COLO668 (cell line): Measurements from ENCODE around the gene HTRA3.

ENCODE experiments used
- DNase-seq: peaks from one replicate; lab custom pipeline; 2025; ENCODE audit not compliant: unreplicated experiment; lab: John Stamatoyannopoulos, UW

The HTRA3 gene

DNA sequence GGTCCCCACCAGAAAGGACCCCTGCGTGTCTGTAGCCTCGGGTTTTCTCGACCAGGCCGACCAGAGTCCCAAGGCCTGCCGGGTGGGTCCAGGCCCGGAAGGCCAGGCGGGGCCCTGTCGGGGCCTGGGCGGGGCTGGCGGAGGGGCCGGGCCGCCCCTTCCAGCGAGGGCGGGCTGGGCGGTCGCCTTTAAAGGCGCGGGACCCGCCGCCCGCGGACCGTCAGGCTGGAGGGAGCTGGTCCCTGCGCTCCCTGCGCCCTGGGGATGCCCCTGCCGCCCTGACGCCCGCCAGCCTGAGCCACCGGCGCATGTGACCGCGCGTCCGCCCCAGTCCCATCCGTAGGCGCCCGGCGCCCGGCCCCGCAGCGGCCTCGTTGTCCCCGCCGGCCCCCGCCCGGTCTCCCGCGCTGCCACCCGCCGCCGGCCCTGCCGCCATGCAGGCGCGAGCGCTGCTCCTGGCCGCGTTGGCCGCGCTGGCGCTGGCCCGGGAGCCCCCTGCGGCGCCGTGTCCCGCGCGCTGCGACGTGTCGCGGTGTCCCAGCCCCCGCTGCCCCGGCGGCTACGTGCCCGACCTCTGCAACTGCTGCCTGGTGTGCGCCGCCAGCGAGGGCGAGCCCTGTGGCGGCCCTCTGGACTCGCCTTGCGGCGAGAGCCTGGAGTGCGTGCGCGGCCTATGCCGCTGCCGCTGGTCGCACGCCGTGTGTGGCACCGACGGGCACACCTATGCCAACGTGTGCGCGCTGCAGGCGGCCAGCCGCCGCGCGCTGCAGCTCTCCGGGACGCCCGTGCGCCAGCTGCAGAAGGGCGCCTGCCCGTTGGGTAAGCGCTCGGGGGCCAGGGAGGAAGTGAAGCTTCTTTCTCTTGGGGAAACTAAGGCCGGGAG is at the start of gene HTRA3:
Gene HTRA3 (plus strand): TSS at position 220 of the 883 bp plus-strand sequence. CDS start 215 bp downstream, at position 435.
- no peak for DNase-seq

- DNase-seq: no peak
Observed at GRCh38 chr4:8220661-8221450, 48.7 kb upstream of the HTRA3 start.

- DNase-seq: no peak
Observed at GRCh38 chr4:8221476-8221875, 48.1 kb upstream of the HTRA3 start.

- DNase-seq: no peak
Observed at GRCh38 chr4:8221985-8222384, 47.6 kb upstream of the HTRA3 start.

DNA sequence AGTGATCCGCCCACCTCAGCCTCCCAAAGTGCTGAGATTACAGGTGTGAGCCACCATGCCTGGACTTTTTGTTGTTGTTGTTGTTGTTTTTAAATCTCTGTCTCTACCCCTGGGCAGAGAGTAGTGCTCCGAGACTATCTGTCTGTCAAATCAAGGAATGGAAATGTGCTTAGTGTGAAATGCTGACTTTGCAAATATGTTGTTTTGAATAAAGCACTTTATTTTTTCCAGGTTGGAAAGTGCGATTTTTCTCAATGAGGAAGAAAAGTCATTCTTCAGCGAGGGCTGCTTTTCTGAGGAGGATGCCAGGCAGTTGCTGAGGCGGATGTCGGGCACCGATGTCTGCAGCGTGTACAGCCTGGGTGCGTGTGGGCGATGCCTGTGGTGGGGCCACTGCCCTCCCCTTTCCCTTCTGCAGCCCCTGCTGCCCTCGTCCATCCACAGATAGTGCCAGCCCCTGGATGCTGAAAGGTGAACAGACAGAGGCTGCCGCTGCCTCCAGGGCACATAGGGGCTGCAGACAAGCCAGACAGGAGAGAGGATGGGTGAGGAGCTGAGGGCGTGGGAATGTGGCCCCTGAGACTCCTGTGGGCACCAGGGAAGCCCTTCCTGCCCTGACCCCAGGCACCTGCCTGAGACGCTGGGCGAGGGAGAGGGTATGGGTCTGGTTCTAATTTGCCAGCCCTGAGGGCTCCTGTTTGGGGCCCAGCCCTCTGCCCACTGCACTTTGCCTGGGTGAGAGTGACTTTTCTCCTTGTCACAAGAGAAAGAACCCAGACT is 46.8 kb upstream of the HTRA3 start:
- DNase-seq: no peak

DNA sequence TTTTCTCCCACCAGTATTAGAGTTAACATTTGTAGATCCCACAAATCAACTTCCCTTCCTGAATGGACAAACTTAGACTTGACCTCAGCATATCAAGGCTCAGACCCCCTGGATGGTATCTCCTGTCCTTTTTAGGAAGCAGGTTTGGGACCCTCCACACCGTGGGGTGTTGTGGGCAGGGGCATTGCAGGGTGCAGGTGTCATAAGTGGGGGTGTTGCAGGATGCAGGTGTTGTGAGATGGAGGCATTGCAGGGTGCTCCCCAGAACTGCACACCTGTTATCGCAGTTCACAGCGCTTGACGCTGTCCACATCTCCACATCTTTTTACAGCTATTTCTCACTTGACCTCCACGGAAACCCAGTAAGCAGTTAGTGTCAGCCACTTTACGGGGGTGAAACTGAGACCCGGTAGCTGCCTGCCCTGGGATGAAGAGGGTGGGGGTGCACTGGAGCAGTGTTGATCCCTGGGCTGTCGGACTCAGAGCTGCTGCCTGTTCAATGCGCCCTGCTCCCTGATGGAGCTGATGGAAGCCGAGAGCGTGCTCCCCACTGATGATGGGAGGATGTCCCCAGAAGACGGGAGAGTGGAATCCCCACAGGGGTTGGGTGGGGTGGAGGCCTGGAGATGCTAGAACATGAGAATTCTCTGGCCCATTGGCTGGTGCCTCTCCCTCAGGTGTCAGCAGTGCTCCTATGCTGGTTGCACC is 45.1 kb upstream of the HTRA3 start:
- DNase-seq: no peak

- DNase-seq: no peak
Observed at GRCh38 chr4:8224975-8225625, 44.5 kb upstream of the HTRA3 start.

- DNase-seq: peak; percentile 19
Observed at GRCh38 chr4:8225706-8226443, 43.7 kb upstream of the HTRA3 start.

GRCh38 chr4:8227201-8227770 is 42.3 kb upstream of the HTRA3 start:
- DNase-seq: no peak

- DNase-seq: no peak
Observed at GRCh38 chr4:8227771-8228318, 41.7 kb upstream of the HTRA3 start.

GRCh38 chr4:8228319-8229250 is 41.0 kb upstream of the HTRA3 start:
- peak; percentile 89 for DNase-seq

GRCh38 chr4:8229331-8229975 is 40.1 kb upstream of the HTRA3 start:
- DNase-seq: no peak

DNA sequence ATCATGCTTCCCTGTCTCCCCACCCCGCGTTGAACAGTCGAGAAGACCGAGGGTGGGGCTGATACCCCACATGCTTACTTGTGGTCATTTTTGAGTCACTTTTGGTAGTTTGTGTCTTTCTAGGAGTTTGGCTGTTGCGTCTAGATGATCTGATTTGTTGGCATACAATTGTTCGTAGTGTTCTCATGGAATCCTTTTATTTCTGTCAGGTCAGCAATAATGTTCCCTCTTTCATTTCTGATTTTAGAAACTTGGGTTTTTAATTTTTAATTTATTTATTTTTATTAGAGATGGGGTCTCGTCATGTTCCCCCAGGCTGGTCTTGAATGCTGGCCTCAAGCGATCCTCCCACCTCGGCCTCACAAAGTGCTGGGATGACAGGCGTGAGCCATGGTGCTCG is 39.5 kb upstream of the HTRA3 start:
- no peak for DNase-seq

DNA sequence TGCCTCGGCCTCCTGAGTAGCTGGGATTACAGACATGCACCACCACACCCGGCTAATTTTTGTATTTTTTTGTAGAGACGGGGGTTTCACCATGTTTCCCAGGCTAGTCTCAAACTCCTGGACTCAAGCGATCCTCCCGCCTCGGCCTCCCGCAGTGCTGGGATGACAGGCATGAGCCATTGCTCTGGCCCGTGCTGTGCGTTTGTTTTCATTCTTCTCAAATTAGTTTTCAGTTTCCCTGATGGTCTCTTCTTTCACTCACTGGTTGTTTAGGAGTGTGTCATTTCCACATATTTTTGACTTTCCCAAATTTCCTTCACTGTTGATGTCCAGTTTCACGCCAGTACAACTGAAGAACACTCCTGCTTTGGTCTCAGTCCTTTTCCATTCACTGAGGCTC is 38.7 kb upstream of the HTRA3 start:
- no peak for DNase-seq

GRCh38 chr4:8231551-8232049 is 38.0 kb upstream of the HTRA3 start:
- DNase-seq: no peak

- DNase-seq: no peak
Observed at GRCh38 chr4:8232748-8233147, 36.8 kb upstream of the HTRA3 start.
